ENCODE data around the gene MAP2K5.

- TF ChIP-seq POLR2AphosphoS5 (IDR thresholded peaks at IDR 0.05; ENCODE audit: borderline replicate concordance, low read depth, low read length) (no peak), EZH2 (IDR thresholded peaks at IDR 0.05) (no peak), FOXP2 (optimal IDR thresholded peaks at IDR 0.05; ENCODE audit: control extremely low read depth, extremely low read length, insufficient read depth) (no peak)
Observed at GRCh38 chr15:67590191-67590590, 47.7 kb downstream of the MAP2K5 start.

Data from SK-N-MC (cell line).